HL-60/S4 treated with phorbol 12-myristate 13-acetate at 8.2 ng/mL for 4 days and 3 days (cell line): ENCODE measurements around the gene SUPV3L1.

ENCODE experiments used
- in situ Hi-C: fragments of 300-500 bp; cut with MboI; formaldehyde crosslinking; loops from 2 replicates; pipeline ENCODE4 v1.15.0; 2022; ENCODE audit warnings: low sequenced_read_pairs

The SUPV3L1 gene

DNA sequence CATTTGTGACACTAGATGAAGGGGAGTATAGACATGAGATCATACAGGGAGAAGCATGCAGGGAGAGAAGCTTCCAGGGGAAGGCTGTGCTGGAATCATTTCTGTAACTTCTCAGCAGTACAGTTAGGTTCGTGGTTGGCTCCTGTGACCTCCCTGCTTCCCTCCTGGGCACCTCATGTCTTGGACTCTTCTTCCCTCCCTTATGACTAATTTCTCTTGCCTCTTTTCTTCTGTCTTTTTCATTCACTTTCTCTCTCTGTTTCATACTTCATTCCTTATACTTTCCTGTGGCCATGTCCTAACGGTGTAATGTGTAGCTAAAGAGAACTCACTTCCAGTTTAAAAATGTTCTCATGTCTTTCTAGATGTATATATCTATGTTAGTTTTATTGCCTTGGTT lies 21.0 kb downstream of the SUPV3L1 start:
- in situ Hi-C loops, result no loop called here

DNA sequence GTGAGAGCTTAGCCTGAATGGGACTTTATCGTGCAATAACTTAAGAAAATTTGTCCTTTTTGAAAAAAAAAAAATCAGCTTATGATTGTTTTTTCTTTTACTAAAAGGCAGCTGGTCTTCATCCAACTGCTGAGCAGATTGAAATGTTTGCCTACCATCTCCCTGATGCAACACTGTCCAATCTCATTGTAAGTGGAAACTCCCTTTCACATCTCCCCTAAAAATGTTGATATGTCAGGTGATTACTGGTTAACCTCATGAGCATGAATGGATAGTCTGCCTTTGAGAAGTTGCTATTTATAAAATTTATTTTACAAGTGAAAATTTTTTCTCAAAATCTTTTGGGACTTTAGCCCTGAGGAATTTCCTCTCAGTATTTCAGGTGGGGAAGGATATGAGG lies 22.3 kb downstream of the SUPV3L1 start:
- in situ Hi-C loops, result no loop called here

GRCh38 chr10:69208761-69209160 lies 28.7 kb downstream of the SUPV3L1 start:
- in situ Hi-C loops, result no loop called here

DNA sequence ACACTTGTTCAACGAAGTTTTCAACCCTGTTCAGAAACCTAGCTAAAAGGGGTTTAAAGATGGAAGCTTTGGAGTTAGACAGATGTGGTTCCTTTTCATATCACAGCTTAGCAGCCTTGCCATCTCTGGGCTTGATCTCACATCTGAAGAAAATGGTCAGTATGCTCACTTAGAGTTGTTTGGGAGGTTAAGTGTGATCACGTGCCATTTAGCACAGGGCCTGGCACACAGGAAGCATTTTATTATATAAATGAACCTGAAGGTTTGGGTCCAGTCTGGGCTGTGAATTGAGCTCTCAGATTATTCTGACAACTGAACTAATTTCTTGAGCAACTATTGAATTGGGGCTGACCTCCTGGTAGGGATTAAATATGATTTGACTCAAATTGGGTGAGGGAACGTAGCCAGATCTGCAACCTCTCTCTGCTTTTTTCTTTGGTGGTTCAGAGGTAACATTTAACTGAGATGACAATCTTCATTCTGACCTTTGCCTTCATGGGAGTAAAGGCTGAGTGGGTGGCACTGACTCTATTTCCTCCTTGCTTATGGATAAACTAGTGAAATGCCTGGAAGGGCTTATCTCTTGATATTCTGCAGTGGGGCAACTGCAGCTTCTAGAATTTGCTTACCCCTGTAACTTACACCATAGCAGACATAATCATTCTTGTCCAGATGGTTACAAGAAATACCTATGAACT lies 29.9 kb downstream of the SUPV3L1 start:
- in situ Hi-C loops, result no loop called here

DNA sequence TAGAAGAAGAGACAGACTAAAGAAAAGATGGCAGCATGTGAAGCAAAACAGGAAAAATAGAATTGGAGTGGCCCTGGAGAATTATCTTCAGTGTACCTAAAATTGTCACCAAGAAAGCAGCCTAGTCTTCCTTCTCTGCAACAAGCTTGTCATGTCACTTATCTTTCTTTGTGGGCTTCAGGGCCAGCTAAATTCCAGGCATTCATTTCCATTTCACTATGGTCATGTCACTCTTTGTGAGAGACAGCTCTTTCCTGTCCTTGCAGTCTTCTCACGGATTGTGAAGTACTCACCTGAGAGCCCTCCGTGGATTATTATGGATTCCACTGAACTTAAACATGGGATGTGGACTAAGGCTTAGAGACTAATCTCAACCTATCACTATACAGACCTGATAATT lies 31.1 kb downstream of the SUPV3L1 start:
- in situ Hi-C loops, result no loop called here

- in situ Hi-C loops, result no loop called here
Measured at GRCh38 chr10:69211524-69211923, 31.5 kb downstream of the SUPV3L1 start.

DNA sequence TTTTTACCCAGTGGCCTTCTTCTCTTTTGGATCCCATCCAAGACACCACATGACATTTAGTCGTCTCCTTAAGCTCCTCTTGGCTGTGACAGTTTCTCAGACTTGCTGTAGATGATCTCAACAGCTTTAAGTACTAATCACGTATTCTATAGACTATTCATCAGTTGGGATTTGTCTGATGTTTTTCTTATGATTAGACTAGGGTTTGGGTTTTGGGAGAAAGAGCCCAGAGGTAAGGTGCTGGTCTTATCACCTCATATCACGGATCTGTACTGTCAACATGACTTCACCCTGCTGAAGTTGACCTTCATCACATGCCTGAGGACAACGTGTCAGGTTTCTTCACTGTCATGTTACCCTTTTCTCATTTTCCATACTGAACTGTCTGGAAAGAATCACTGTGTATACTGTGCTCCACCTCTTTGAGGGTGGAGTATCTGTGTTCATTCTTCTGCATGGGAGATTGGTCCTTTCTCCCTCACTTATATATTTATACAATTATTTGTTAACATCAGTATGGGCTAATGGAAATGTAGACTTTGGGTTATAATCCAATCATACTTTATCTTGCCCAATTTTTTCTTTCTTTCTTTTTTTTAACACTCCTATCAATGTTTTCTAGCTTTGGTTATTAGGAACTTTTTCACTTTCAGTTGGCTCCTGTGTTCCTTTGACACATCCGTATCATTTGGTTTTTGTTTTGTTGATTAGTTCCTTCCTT lies 33.7 kb downstream of the SUPV3L1 start:
- in situ Hi-C loops, result no loop called here

- in situ Hi-C loops, result no loop called here
Measured at GRCh38 chr10:69214666-69215131, 34.7 kb downstream of the SUPV3L1 start.

DNA sequence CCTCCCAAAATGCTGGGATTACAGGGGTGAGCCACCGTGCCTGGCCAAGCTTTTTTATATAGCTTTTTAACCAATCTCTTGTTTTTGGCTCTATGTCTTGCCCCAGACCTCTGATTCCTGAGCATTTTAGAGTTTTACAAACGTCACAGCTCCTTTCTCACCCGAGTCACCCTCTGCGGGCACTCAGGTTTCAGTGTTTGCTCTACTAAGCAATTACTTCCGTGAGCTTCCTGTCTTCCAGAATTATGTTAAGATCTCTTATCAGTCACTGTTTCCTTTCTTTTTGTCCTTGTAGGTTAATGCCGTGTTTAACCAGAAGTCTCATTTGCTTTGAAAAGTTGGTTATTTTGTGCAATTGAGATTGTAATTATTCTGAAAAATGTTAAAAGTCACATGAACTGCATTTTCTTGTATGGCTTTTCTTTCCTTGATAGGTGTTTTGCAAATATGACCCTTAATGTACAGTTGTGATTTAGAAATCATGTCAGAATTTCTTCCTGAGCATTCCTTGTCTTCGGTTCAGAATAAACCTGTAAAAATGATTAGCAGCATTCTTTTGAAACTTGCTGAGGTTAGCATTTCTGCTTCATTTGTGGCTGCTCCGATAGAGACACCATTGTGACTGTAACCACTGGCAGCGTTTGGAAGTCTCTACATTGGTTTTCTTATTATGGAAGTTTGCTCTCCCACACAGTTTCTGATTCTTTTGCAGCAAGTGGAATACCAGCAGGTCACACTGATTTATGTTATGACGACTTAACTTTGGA lies 35.6 kb downstream of the SUPV3L1 start:
- in situ Hi-C loops, result no loop called here

GRCh38 chr10:69216577-69217118 lies 36.6 kb downstream of the SUPV3L1 start:
- in situ Hi-C loops, result no loop called here

DNA sequence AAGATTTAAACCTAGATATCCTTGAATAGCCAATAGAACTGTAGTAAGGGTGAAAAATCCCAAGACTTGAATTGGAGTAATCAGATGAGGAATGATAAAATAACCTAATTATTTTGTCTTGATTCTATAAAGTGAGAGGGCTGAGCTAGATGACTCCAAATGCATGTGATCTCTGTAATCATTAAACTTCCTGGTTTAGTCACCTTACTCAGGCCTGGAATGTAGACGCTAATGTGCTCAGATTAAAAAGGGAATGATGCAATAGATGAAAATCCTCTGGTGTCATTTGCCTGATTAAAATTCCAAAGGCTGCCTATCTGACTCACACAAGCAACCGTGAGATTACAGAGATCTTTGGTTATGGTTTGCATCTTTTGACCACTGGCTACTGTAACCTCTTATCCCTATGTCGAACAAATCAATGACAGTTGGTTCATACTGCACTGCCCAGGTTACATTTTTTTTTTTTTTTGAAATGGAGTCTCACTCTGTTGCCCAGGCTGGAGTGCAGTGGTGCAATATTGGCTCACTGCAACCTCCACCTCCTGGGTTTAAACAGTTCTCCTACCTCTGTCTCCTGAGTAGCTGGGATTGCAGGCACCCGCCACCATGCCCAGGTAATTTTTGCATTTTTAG lies 37.2 kb downstream of the SUPV3L1 start:
- in situ Hi-C loops, result no loop called here

DNA sequence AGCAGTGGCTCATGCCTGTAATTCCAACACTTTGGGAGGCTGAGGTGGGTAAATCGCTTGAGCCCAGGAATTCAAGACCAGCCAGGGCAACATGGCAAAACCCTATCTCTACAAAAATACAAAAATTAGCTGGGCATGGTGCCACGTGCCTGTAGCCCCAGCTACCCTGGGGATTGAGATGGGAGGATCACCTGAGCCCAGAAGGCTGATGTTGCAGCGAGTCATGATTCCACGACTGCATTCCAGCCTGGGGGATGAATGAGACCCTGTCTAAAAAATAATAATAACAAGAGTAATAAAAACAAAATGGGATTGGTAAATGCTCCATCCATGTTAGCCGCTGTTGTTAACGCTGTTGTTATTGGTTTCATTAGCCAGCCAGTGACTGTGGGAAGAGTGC lies 38.8 kb downstream of the SUPV3L1 start:
- in situ Hi-C loops, result no loop called here

- in situ Hi-C loops, result no loop called here
Measured at GRCh38 chr10:69220041-69220451, 40.0 kb downstream of the SUPV3L1 start, which contains the start of gene HKDC1. HKDC1 (plus strand) TSS chr10:69220332; CDS start chr10:69220436, 104 bp downstream.

- in situ Hi-C loops, result no loop called here
Measured at GRCh38 chr10:69220507-69220906, 40.5 kb downstream of the SUPV3L1 start.

DNA sequence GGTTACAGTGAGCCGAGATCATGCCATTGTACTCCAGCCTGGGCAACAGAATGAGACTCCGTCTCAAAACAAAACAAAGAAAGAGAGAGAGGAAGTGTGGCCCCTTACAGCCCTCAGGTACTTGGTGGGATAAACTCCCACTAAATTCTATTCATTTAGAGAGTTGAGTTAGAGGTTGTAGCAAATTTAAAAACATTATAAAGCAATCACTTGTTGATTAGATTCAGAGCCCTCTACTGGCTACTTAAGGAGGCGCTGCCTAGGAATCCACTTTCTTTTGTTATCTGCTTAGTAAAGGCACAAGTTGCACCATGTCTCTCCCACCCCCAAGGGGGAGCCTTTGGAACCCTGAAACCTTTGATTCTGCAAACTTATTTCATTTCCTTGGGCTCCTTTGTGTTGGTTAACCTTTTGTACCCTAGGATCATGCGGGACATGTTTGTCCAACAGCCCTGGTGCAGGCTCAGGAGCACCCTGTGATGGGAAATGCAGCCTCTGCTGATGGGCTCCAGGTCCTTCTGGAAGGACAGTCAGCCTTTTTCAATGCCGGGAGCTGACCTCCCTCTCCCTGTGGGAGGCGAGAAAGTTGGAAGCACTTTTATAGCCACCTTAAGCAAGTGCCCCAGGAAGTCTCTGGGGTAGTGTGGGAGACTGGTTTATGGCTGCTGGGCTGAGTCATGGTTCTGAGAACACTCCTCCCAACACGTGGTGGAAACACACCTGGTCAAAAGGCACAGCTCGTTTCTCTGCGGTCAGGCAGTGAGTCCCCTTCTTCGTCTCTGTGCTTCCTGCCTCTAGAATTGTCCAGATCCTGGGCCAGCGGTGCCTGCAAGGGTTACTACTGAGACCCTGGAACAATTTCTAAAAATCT lies 42.4 kb downstream of the SUPV3L1 start:
- in situ Hi-C loops, result no loop called here

- in situ Hi-C loops, result no loop called here
Measured at GRCh38 chr10:69223028-69223342, 43.0 kb downstream of the SUPV3L1 start.

DNA sequence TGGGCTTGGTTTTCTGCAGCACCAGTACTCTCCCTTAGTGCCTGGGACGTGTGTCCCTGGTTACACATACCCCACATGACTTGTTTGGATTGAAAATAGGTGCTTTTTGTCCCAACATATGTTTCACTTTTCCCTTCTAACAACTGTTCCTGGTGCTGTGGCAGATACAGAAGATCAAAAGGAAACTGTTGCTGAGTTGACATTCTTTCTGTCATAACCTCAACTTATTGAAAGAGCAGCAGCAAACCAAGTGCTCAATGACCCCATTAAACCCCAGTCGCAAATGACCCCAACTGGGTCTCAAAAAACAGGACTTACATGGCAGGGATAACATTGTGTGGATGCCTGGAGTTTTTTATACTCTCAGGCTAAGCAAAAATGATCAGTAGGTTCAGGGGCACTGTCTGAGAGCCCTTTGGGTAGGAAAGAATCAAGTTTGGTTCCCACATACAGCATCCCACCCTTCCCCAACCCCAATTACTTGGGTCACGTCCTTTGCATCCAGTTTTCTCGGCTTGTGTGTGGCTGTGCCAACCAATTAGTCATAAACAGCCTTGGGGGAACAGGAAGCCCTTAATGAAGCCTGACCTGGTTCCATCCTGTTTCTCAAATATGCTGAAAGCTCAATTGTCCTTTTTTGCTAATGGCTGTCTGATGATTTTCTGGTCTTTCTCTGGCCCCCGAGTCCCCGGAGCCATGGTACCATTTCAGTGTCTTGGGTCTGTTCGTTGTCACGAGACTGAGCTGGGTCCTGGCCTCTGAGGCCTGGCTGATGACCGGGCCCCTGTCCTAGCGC lies 45.0 kb downstream of the SUPV3L1 start:
- in situ Hi-C loops, result loop anchor here (25.0 kb wide), 1 partner anchor 287 kb away; no protein-coding TSS in a partner anchor

- in situ Hi-C loops, result loop anchor here (25.0 kb wide), 1 partner anchor 287 kb away; no protein-coding TSS in a partner anchor
Measured at GRCh38 chr10:69225681-69226080, 45.6 kb downstream of the SUPV3L1 start.

- in situ Hi-C loops, result loop anchor here (25.0 kb wide), 1 partner anchor 285 kb away; no protein-coding TSS in a partner anchor
Measured at GRCh38 chr10:69226919-69227450, 47.0 kb downstream of the SUPV3L1 start.
